AG04449 (cell line): Measurements from ENCODE around the gene WDR86.

Source experiments
- CTCF ChIA-PET: fragments of 350-600 bp; formaldehyde crosslinking; extraction: SDS; loops from one replicate; lab custom pipeline; 2021; ENCODE audit warnings: antibody characterized with exemption; lab: Yijun Ruan, JAX
- POLR2A ChIA-PET: fragments of 400-600, 350-600 bp; formaldehyde crosslinking; extraction: SDS; loops from one replicate; lab custom pipeline; 2020; ENCODE audit warnings: antibody characterized with exemption, inconsistent platforms; lab: Yijun Ruan, JAX
- DNase-seq: peaks from one replicate; pipeline ENCODE4 v3.0.0-alpha.2; 2010; ENCODE audit warnings: low read depth, low spot score
- H3K4me3 ChIP-seq: 2 replicates; pipeline ENCODE4 v1.5.1; 2011; ENCODE audit warnings: low read depth, mild to moderate bottlenecking, control low read depth, low read length
- CTCF ChIP-seq: IDR thresholded peaks from one replicate; pipeline ENCODE4 v1.5.1; 2011; ENCODE audit warnings: mild to moderate bottlenecking, moderate library complexity, low read length, control low read depth, inconsistent platforms; ENCODE audit not compliant: insufficient read depth; ENCODE audit errors: missing control alignments

The WDR86 gene

GRCh38 chr7:151389768-151390597 lies 19.9 kb downstream of the WDR86 start:
- no peak for DNase-seq
- no peak overlapping the region for H3K4me3 ChIP-seq
- ChIA-PET POLR2A (no interaction called here), CTCF (interaction anchor here (0.8 kb wide), 1 partner anchor 60 kb away, joined by 3 read pairs; no protein-coding TSS in a partner anchor)
- TF ChIP-seq CTCF = no peak

GRCh38 chr7:151389096-151389767 lies 20.6 kb downstream of the WDR86 start:
- POLR2A ChIA-PET = no interaction called here
- DNase-seq = no peak
- no peak overlapping the region for H3K4me3 ChIP-seq
- TF ChIP-seq CTCF = no peak
- CTCF ChIA-PET = interaction anchor here (0.8 kb wide), 1 partner anchor 60 kb away, joined by 3 read pairs; no protein-coding TSS in a partner anchor

GRCh38 chr7:151388430-151388829 lies 21.4 kb downstream of the WDR86 start:
- ChIA-PET CTCF (no interaction called here), POLR2A (no interaction called here)
- no peak for TF ChIP-seq CTCF
- DNase-seq = no peak
- no peak overlapping the region for H3K4me3 ChIP-seq

- CTCF ChIA-PET = no interaction called here
- no peak for TF ChIP-seq CTCF
- DNase-seq = no peak
- POLR2A ChIA-PET = no interaction called here
- no peak overlapping the region for H3K4me3 ChIP-seq
Measured at GRCh38 chr7:151388007-151388297, 21.9 kb downstream of the WDR86 start.

GRCh38 chr7:151387161-151388006 lies 22.5 kb downstream of the WDR86 start:
- no peak overlapping the region for H3K4me3 ChIP-seq
- CTCF ChIA-PET = no interaction called here
- TF ChIP-seq CTCF = no peak
- POLR2A ChIA-PET = no interaction called here
- no peak for DNase-seq
